Heart left ventricle (tissue), 13 donors: ENCODE data around the gene HLA-B.

Source experiments
- CTCF ChIP-seq, 12 donors: fragments of 200-600 bp; sonication (generic) in 4 of 12; IDR thresholded peaks; one replicate each; pipeline versions ENCODE4 v1.5.0 to v1.8.0; 2018 to 2022; ENCODE audit warnings: antibody characterized with exemption in 12 of 12, mild to moderate bottlenecking in 5 of 12
- POLR2A ChIP-seq, 2 donors: fragments of 450-650 bp; IDR thresholded peaks; one replicate each; pipeline ENCODE4 v1.6.1; 2017; ENCODE audit warnings: antibody characterized with exemption in 2 of 2, mild to moderate bottlenecking in 2 of 2, moderate library complexity in 2 of 2
- donor health status: ischemic (EF 13 %, LVEDD 7.1; RV severe dilation, severe dysfunction).
- donor health status: DM: no; HTN: yes; CAD: no.
- donor health status: DM: no; HTN: no; CAD: no.
- donor health status: ischemic (EF 25% LVEDD 6.9; RV normal size, moderate dysfunction).
- donor health status: ischemic (EF 25% LVEDD 5.7; RV mildly dilated, moderate dysfunction).
- donor health status: ischemic (EF 35%, LVEDD 5.7; RV mildly dilated, moderate dysfunction).
- donor health status: nonischemic (EF 11% LVEDD 7.7; RV severe dilation, severe dysfunction).
- donor health status: DM: yes; HTN: yes; CAD: no.
- donor health status: PGD.
- donor health status: ischemic (EF 29% LVEDD 5.4; RV normal size, mild dysfunction).
- donor health status: nonischemic (EF 23%, LVEDD 6.1; RV moderate dilation, normal function).

- no peak for TF ChIP-seq CTCF (IDR thresholded peaks at IDR 0.05)
- TF ChIP-seq POLR2A (IDR thresholded peaks at IDR 0.05) = no peak
Observed at GRCh38 chr6:31405996-31406395, 49.0 kb upstream of the HLA-B start.
